PC-9 (cell line): ENCODE data around the gene RAD51AP1. TPM values are rescaled to one million over a fixed set of nuclear protein-coding genes. Genes with fewer than 3 reads are reported as not detected.

Source experiments
- BruUV-seq: library from RNA; stranded (reverse); fragments of 400-500 nt; replicated peaks from 2 replicates; lab custom pipeline; 2021; lab: Mats Ljungman, UMichigan
- CTCF ChIA-PET: fragments of 300-600 bp; sonication (Branson Sonifier 250); formaldehyde crosslinking; loops from one replicate; lab custom pipeline; 2022; ENCODE audit warnings: antibody characterized with exemption; lab: Charles Lee
- POLR2A ChIA-PET: fragments of 300-600 bp; sonication (Branson Sonifier 250); formaldehyde crosslinking; loops from one replicate; lab custom pipeline; 2022; ENCODE audit warnings: antibody characterized with exemption; ENCODE audit not compliant: unreplicated experiment; lab: Charles Lee
- DNase-seq, 2 experiments: peaks; one replicate each; pipeline versions ENCODE4 v3.0.0 to v3.0.0-alpha.2; 2015 to 2022; ENCODE audit warnings: mixed read lengths in 1 of 2
- H2AFZ ChIP-seq: fragments of 200-600 bp; sonication (generic); 2 replicates; pipeline ENCODE4 v1.8.1; 2017; ENCODE audit warnings: antibody characterized with exemption
- H3F3A ChIP-seq: fragments of 200-600 bp; sonication (generic); 2 replicates; pipeline ENCODE4 v1.8.1; 2017; ENCODE audit warnings: antibody characterized with exemption, mild to moderate bottlenecking, low read depth; ENCODE audit not compliant: insufficient read depth
- H3K27ac ChIP-seq: fragments of 200-600 bp; sonication (generic); 2 replicates; pipeline ENCODE4 v1.6.1; 2016; ENCODE audit warnings: mixed run types
- H3K27me3 ChIP-seq: fragments of 200-600 bp; sonication (generic); 2 replicates; pipeline ENCODE4 v1.6.1; 2016; ENCODE audit warnings: low read depth, mixed run types; ENCODE audit not compliant: insufficient read depth
- H3K36me3 ChIP-seq: fragments of 200-600 bp; sonication (generic); 2 replicates; pipeline ENCODE4 v1.6.1; 2016; ENCODE audit warnings: low read depth, mixed run types
- H3K4me1 ChIP-seq: fragments of 200-600 bp; sonication (generic); replicated peaks from 2 replicates; pipeline ENCODE4 v1.6.1; 2016; ENCODE audit warnings: mixed run types; ENCODE audit not compliant: insufficient read depth
- H3K4me2 ChIP-seq: fragments of 200-600 bp; sonication (generic); 2 replicates; pipeline ENCODE4 v1.6.1; 2017; ENCODE audit warnings: mixed run types
- H3K4me3 ChIP-seq: fragments of 200-600 bp; sonication (generic); 2 replicates; pipeline ENCODE4 v1.6.1; 2016; ENCODE audit warnings: mixed run types
- H3K79me2 ChIP-seq: fragments of 200-600 bp; sonication (generic); 2 replicates; pipeline ENCODE4 v1.6.1; 2017; ENCODE audit warnings: low read depth, mixed run types
- H3K9me2 ChIP-seq: fragments of 200-600 bp; sonication (generic); 2 replicates; pipeline ENCODE4 v1.8.1; 2017; ENCODE audit warnings: mild to moderate bottlenecking; ENCODE audit not compliant: insufficient read depth
- H3K9me3 ChIP-seq: fragments of 200-600 bp; sonication (generic); 2 replicates; pipeline ENCODE4 v1.8.1; 2016; ENCODE audit warnings: low read depth; ENCODE audit not compliant: insufficient read depth
- H4K20me1 ChIP-seq: fragments of 200-600 bp; sonication (generic); 2 replicates; pipeline ENCODE4 v1.8.1; 2017; ENCODE audit not compliant: insufficient read depth
- EZH2 ChIP-seq: fragments of 200-600 bp; sonication (generic); IDR thresholded peaks from 2 replicates; pipeline ENCODE4 v1.8.0; 2017; ENCODE audit warnings: antibody characterized with exemption, low read depth
- intact Hi-C: fragments of 100-400 bp; cut with micrococcal nuclease; formaldehyde crosslinking; loops from one replicate; pipeline ENCODE4 v1.10.0; 2022; ENCODE audit not compliant: unreplicated experiment
- total RNA-seq: library from RNA; stranded (reverse); gene quantifications from 2 replicates; pipeline ENCODE4 v1.2.3, GENCODE V29; 2021
- TF ChIP-seq, protein P1 (sequence below): fragments of 200-600 bp; sonication (generic); conservative IDR thresholded peaks from 2 replicates; pipeline ENCODE4 v1.6.1; 2017; ENCODE audit warnings: mixed run types, antibody characterized with exemption, mild to moderate bottlenecking, moderate library complexity

RAD51AP1 gene
- total RNA-seq, 1 experiment from 2014 or later: 54.7 TPM

GRCh38 chr12:4540638-4541037 is 1.9 kb downstream of the RAD51AP1 start:
- Histone ChIP-seq H3K4me1 (peaks cover 20% of the 10 kb centered on the region), H3K9me2 (no peaks in the 10 kb centered on the region), H3K4me3 (no peak overlapping the region), H3K79me2 (peaks cover 44% of the 10 kb centered on the region), H3K27ac (no peak overlapping the region), H4K20me1 (no peaks in the 10 kb centered on the region; the same call in 1 of the 2 replicates), H3K9me3 (no peaks in the 10 kb centered on the region), H3K36me3 (peaks cover 10% of the 10 kb centered on the region), H2AFZ (no peak overlapping the region), H3K27me3 (no peaks in the 10 kb centered on the region), H3F3A (0 out of 2 replicates have a peak, but pooled peaks cover 3% of the 10 kb centered on the region), H3K4me2 (peak overlapping the region; percentile 93)
- TF ChIP-seq, protein P1, sequence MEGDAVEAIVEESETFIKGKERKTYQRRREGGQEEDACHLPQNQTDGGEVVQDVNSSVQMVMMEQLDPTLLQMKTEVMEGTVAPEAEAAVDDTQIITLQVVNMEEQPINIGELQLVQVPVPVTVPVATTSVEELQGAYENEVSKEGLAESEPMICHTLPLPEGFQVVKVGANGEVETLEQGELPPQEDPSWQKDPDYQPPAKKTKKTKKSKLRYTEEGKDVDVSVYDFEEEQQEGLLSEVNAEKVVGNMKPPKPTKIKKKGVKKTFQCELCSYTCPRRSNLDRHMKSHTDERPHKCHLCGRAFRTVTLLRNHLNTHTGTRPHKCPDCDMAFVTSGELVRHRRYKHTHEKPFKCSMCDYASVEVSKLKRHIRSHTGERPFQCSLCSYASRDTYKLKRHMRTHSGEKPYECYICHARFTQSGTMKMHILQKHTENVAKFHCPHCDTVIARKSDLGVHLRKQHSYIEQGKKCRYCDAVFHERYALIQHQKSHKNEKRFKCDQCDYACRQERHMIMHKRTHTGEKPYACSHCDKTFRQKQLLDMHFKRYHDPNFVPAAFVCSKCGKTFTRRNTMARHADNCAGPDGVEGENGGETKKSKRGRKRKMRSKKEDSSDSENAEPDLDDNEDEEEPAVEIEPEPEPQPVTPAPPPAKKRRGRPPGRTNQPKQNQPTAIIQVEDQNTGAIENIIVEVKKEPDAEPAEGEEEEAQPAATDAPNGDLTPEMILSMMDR: no peak
- no peak for TF ChIP-seq EZH2
- BruUV-seq: no TSS peak
- POLR2A ChIA-PET: no interaction called here
- no peak for DNase-seq
- intact Hi-C loops: no loop called here
- CTCF ChIA-PET: no interaction called here

GRCh38 chr12:4545195-4545594 is 6.5 kb downstream of the RAD51AP1 start:
- ChIA-PET POLR2A (no interaction called here), CTCF (no interaction called here)
- peaks cover 12% of the 10 kb centered on the region for H3K79me2 ChIP-seq

GRCh38 chr12:4552191-4552590 is 13.5 kb downstream of the RAD51AP1 start:
- ChIA-PET CTCF (no interaction called here), POLR2A (no interaction called here)
- BruUV-seq: no TSS peak

More at GRCh38 chr12:4545195-4545594, 6.5 kb downstream of the RAD51AP1 start:
- Histone ChIP-seq H3F3A (no peaks in the 10 kb centered on the region), H2AFZ (no peak overlapping the region), H3K27ac (no peak overlapping the region), H4K20me1 (no peaks in the 10 kb centered on the region), H3K4me3 (no peak overlapping the region), H3K9me3 (no peaks in the 10 kb centered on the region), H3K4me2 (no peak overlapping the region), H3K9me2 (no peaks in the 10 kb centered on the region), H3K4me1 (peaks cover under 1% of the 10 kb centered on the region), H3K27me3 (no peaks in the 10 kb centered on the region), H3K36me3 (peaks cover 12% of the 10 kb centered on the region)
- no TSS peak for BruUV-seq
- no peak for DNase-seq
- TF ChIP-seq, protein P1: no peak
- no peak for TF ChIP-seq EZH2
- intact Hi-C loops: no loop called here

More at GRCh38 chr12:4552191-4552590, 13.5 kb downstream of the RAD51AP1 start:
- intact Hi-C loops: no loop called here
- no peaks in the 10 kb centered on the region for H3K9me3 ChIP-seq
- no peak for DNase-seq
- H3K4me1 ChIP-seq: no peaks in the 10 kb centered on the region
- H3K79me2 ChIP-seq: no peaks in the 10 kb centered on the region
- H3K27ac ChIP-seq: no peak overlapping the region
- H3K4me3 ChIP-seq: no peak overlapping the region
- peaks cover 14% of the 10 kb centered on the region for H3K36me3 ChIP-seq
- H2AFZ ChIP-seq: no peak overlapping the region
- H3K4me2 ChIP-seq: no peak overlapping the region
- H3F3A ChIP-seq: no peaks in the 10 kb centered on the region
- no peak for TF ChIP-seq EZH2
- TF ChIP-seq, protein P1: no peak
- H3K9me2 ChIP-seq: no peaks in the 10 kb centered on the region
- H3K27me3 ChIP-seq: no peaks in the 10 kb centered on the region
- H4K20me1 ChIP-seq: 0 out of 2 replicates have a peak, but pooled peaks cover 3% of the 10 kb centered on the region
